B cell (primary cell): Measurements from ENCODE around the gene GHR. TPM values are rescaled to one million over a fixed set of nuclear protein-coding genes. Genes with fewer than 3 reads are reported as not detected.
"Not testable (repeated sequence)": the region's sequence is repeated elsewhere in the genome, so short reads cannot be mapped to it uniquely, and the experiment has no call there.

Experiments used
- ATAC-seq: fragments of 200-7000 bp; cut with Tn5 transposase; one replicate; pipeline ENCODE4 v1.10.0; 2021; ENCODE audit warnings: low read depth, mild to moderate bottlenecking, moderate number of reproducible peaks, moderate library complexity
- CTCF ChIA-PET: fragments of 350-600 bp; sonication (Branson Sonifier 250); formaldehyde crosslinking; loops from one replicate; lab custom pipeline; 2021; ENCODE audit warnings: antibody characterized with exemption, inconsistent platforms; lab: Charles Lee
- POLR2A ChIA-PET: fragments of 350-600 bp; sonication (Branson Sonifier 250); formaldehyde crosslinking; loops from one replicate; lab custom pipeline; 2021; ENCODE audit warnings: antibody characterized with exemption; lab: Charles Lee
- DNase-seq: peaks from one replicate; pipeline ENCODE4 v3.0.0; 2013
- H2AFZ ChIP-seq: 2 replicates; pipeline ENCODE4 v1.6.1; 2012; ENCODE audit warnings: mild to moderate bottlenecking, low read depth, low read length; ENCODE audit not compliant: insufficient read depth, poor library complexity, severe bottlenecking
- H3K27ac ChIP-seq, 2 donors: 1 replicate in 1 of 2; 2 replicates in 1 of 2; pipeline ENCODE4 v1.5.1; 2012 to 2013; ENCODE audit warnings: low read length in 2 of 2, mild to moderate bottlenecking in 2 of 2, moderate library complexity in 1 of 2
- H3K27me3 ChIP-seq, 4 experiments: fragments of 200-600 bp in 1 of 4; sonication (generic) in 1 of 4; replicated peaks in 1 of 4; 1 replicate in 2 of 4; 2 replicates in 2 of 4; pipeline versions ENCODE4 v1.6.1 to v1.7.0; 2013 to 2016; ENCODE audit warnings: low read length in 3 of 4, mild to moderate bottlenecking in 2 of 4, mixed read lengths in 1 of 4, moderate library complexity in 1 of 4; ENCODE audit not compliant: insufficient read depth in 4 of 4, control insufficient read depth in 3 of 4; ENCODE audit errors: control extremely low read depth in 1 of 4
- H3K36me3 ChIP-seq, 2 experiments: replicated peaks in 1 of 2; 1 replicate in 1 of 2; 2 replicates in 1 of 2; pipeline versions ENCODE4 v1.6.1 to v1.7.1; 2013; ENCODE audit warnings: low read length in 1 of 2; ENCODE audit not compliant: insufficient read depth in 2 of 2, control insufficient read depth in 1 of 2; ENCODE audit errors: control extremely low read depth in 1 of 2, extremely low read depth in 1 of 2
- H3K4me1 ChIP-seq, 2 donors: fragments of 200-600 bp in 1 of 2; sonication (generic) in 1 of 2; 1 replicate in 1 of 2; 2 replicates in 1 of 2; pipeline versions ENCODE4 v1.5.1 to v1.6.1; 2013 to 2017; ENCODE audit warnings: low read length in 2 of 2; ENCODE audit not compliant: control insufficient read depth in 2 of 2, insufficient read depth in 2 of 2
- H3K4me2 ChIP-seq: replicated peaks from 2 replicates; pipeline ENCODE3; 2012; ENCODE audit warnings: mild to moderate bottlenecking, low read depth, low read length; ENCODE audit not compliant: poor library complexity, severe bottlenecking
- H3K4me3 ChIP-seq, 5 experiments: fragments of 200-600 bp in 1 of 5; sonication (generic) in 1 of 5; 1 replicate in 3 of 5; 2 replicates in 2 of 5; pipeline versions ENCODE4 v1.5.1 to v1.7.0; 2011 to 2016; ENCODE audit warnings: low read length in 4 of 5, mild to moderate bottlenecking in 4 of 5, low read depth in 2 of 5, control low read depth in 1 of 5, moderate library complexity in 1 of 5; ENCODE audit not compliant: insufficient read depth in 1 of 5; ENCODE audit errors: control extremely low read depth in 1 of 5, extremely low read depth in 1 of 5
- H3K79me2 ChIP-seq: fragments of 200-600 bp; sonication (generic); one replicate; pipeline ENCODE4 v1.6.0; 2016; ENCODE audit warnings: low read length; ENCODE audit not compliant: control insufficient read depth, insufficient read depth
- H3K9ac ChIP-seq: fragments of 200-600 bp; sonication (generic); 2 replicates; pipeline ENCODE4 v1.6.1; 2017; ENCODE audit warnings: mild to moderate bottlenecking, low read length, moderate library complexity
- H3K9me3 ChIP-seq, 3 donors: one replicate each; pipeline versions ENCODE4 v1.6.1 to v1.7.1; 2013; ENCODE audit warnings: low read length in 2 of 3; ENCODE audit not compliant: control insufficient read depth in 2 of 3, insufficient read depth in 1 of 3; ENCODE audit errors: control extremely low read depth in 1 of 3
- H4K20me1 ChIP-seq: 2 replicates; pipeline ENCODE4 v1.6.0; 2012; ENCODE audit warnings: mild to moderate bottlenecking, low read length; ENCODE audit not compliant: insufficient read depth, control insufficient read depth, poor library complexity, severe bottlenecking
- H3K27ac Mint-ChIP-seq: one replicate; pipeline ENCODE4 v1.8.0; 2021; ENCODE audit warnings: mixed read lengths
- H3K27me3 Mint-ChIP-seq: one replicate; pipeline ENCODE4 v1.8.0; 2021; ENCODE audit warnings: mixed read lengths
- H3K4me1 Mint-ChIP-seq: one replicate; pipeline ENCODE4 v1.8.0; 2021; ENCODE audit warnings: mixed read lengths
- H3K4me3 Mint-ChIP-seq: one replicate; pipeline ENCODE4 v1.8.0; 2021; ENCODE audit warnings: mixed read lengths
- H3K9me3 Mint-ChIP-seq: one replicate; pipeline ENCODE4 v1.8.0; 2022; ENCODE audit warnings: mixed read lengths; ENCODE audit not compliant: insufficient read depth
- EZH2 ChIP-seq: IDR thresholded peaks from 2 replicates; pipeline ENCODE4 v1.6.1; 2012; ENCODE audit warnings: borderline replicate concordance, low read depth, mild to moderate bottlenecking, moderate library complexity, low read length; ENCODE audit not compliant: insufficient read depth, poor library complexity, severe bottlenecking
- WGBS: methylation state at CpG from one replicate; pipeline ENCODE4 v1.1.5; 2013; ENCODE audit warnings: missing lambda C conversion rate; ENCODE audit not compliant: insufficient coverage; 5-methylcytosine and 5-hydroxymethylcytosine counted together
- intact Hi-C: fragments of 100-400 bp; cut with micrococcal nuclease; formaldehyde crosslinking; loops from one replicate; pipeline ENCODE4 v1.10.0; 2022
- polyA plus RNA-seq: library from polyadenylated mRNA; depleted of rRNA; stranded (reverse); fragments of >200 nt; gene quantifications from 2 replicates; pipeline ENCODE4 v1.2.3, GENCODE V29; 2012
- total RNA-seq, 2 donors: library from RNA; stranded (reverse); fragments of 120-200 nt in 1 of 2; gene quantifications; 1 replicate in 1 of 2; 2 replicates in 1 of 2; pipeline versions ENCODE4 v1.2.3 to v1.2.4, GENCODE V29; 2013 to 2022
- TF ChIP-seq, protein P1 (sequence below): fragments of 200-600 bp; IDR thresholded peaks from one replicate; pipeline ENCODE4 v1.8.0; 2022; ENCODE audit warnings: antibody characterized with exemption, mild to moderate bottlenecking

Gene GHR
- total and polyA plus RNA-seq, 2 donors (not counting 1 experiment from before 2014, with no cell fraction given), result not detected

DNA sequence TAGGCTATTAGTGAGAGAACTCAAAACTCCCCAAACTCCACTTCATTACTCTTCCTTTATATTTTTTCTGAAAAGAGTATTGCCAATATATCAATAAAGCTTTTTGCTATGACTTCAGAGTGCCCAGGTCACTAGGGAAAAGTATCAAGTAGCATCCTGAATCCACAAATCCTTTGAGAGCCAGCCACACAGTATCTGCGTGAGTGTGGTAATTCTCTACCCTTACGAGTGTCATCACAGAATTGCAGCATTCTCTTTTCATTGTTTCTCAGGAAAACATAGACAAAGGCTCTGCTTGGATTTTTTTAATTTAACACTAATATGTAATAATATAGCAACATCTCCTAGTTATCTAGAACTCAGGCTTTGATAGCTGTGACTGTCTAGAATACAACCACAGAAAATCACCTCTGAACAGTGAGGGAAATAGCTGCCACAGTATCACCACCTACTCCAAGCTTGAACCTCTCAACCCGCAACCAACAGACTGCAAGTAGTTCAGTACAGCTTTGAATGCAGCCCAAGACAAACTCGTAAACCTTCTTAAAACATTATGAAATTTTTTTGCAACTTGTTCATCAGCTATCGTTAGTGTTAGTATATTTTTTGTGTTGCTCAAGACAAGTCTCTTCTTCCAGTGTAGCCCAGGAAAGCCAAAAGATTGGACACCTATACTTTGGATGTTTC is 254.1 kb downstream of the GHR start:
- no peak for DNase-seq
- WGBS, result no CpG with 5 or more reads among the region's 5 CpGs

DNA sequence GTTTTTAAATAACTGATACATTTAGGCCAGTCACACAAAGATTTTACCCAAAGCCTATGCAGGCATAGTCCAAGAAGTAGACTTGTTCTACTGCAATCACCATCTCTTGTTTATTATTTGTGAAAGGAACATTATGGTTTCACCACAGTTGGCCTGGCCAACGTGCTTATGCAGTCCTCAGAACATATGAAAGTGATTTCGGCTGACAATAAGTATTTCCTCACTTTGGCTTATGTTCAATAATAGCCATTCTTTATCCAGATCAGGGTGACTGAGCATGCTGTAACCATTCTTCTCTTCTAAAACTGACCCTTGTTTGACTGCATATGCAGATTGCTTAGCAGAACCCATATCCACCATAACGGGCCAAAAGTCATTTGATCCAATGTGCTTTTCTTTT is 256.8 kb downstream of the GHR start:
- no peaks in the 10 kb centered on the region for H3K79me2 ChIP-seq
- H3K4me3 ChIP-seq, result no peak overlapping the region
- no peak overlapping the region for H2AFZ ChIP-seq
- ChIA-PET CTCF (no interaction called here), POLR2A (no interaction called here)
- no peaks in the 10 kb centered on the region for H3K27me3 ChIP-seq
- Mint-ChIP-seq H3K27ac (no peak overlapping the region), H3K4me3 (no peak overlapping the region), H3K9me3 (no peaks in the 10 kb centered on the region), H3K4me1 (no peaks in the 10 kb centered on the region), H3K27me3 (no peaks in the 10 kb centered on the region)
- no peak for TF ChIP-seq EZH2
- TF ChIP-seq, protein P1, sequence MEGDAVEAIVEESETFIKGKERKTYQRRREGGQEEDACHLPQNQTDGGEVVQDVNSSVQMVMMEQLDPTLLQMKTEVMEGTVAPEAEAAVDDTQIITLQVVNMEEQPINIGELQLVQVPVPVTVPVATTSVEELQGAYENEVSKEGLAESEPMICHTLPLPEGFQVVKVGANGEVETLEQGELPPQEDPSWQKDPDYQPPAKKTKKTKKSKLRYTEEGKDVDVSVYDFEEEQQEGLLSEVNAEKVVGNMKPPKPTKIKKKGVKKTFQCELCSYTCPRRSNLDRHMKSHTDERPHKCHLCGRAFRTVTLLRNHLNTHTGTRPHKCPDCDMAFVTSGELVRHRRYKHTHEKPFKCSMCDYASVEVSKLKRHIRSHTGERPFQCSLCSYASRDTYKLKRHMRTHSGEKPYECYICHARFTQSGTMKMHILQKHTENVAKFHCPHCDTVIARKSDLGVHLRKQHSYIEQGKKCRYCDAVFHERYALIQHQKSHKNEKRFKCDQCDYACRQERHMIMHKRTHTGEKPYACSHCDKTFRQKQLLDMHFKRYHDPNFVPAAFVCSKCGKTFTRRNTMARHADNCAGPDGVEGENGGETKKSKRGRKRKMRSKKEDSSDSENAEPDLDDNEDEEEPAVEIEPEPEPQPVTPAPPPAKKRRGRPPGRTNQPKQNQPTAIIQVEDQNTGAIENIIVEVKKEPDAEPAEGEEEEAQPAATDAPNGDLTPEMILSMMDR, result no peak
- H3K9me3 ChIP-seq, result peaks cover 0 to 5% (median 5%) of the 10 kb centered on the region in 3 donors
- H3K27ac ChIP-seq, result no peak overlapping the region
- WGBS, result 79% methylated on average over 2 of the region's 3 CpGs
- H4K20me1 ChIP-seq, result no peaks in the 10 kb centered on the region
- H3K4me2 ChIP-seq, result no peak overlapping the region
- no peak overlapping the region for H3K9ac ChIP-seq
- DNase-seq (no peak), ATAC-seq (no peak)
- H3K36me3 ChIP-seq, result no peaks in the 10 kb centered on the region
- H3K4me1 ChIP-seq, result no peaks in the 10 kb centered on the region
- intact Hi-C loops, result no loop called here

More for the DNA sequence above, 254.1 kb downstream of the GHR start:
- no peak overlapping the region for H3K4me3 Mint-ChIP-seq
- H3K4me3 ChIP-seq, result no peak overlapping the region
- no peaks in the 10 kb centered on the region for H3K27me3 ChIP-seq
- H3K9me3 Mint-ChIP-seq, result peaks cover 4% of the 10 kb centered on the region
- intact Hi-C loops, result no loop called here
- TF ChIP-seq, protein P1, result no peak
- no peak for TF ChIP-seq EZH2
- H3K4me1 ChIP-seq, result no peaks in the 10 kb centered on the region
- H3K4me2 ChIP-seq, result no peak overlapping the region
- no peaks in the 10 kb centered on the region for H3K36me3 ChIP-seq
- no peak overlapping the region for H3K27ac ChIP-seq
- no peak overlapping the region for H3K27ac Mint-ChIP-seq
- no peak overlapping the region for H3K9ac ChIP-seq
- no peaks in the 10 kb centered on the region for H3K79me2 ChIP-seq
- H3K27me3 Mint-ChIP-seq, result no peaks in the 10 kb centered on the region
- H3K9me3 ChIP-seq, result peaks cover 0 to 2% (median 0%) of the 10 kb centered on the region in 3 donors
- H4K20me1 ChIP-seq, result no peaks in the 10 kb centered on the region
- ChIA-PET CTCF (interaction anchor here (0.8 to 1.0 kb wide), 2 partner anchors 88 to 94 kb away, joined by 3 to 4 read pairs; no protein-coding TSS in a partner anchor), POLR2A (no interaction called here)
- no peak for ATAC-seq
- H3K4me1 Mint-ChIP-seq, result no peaks in the 10 kb centered on the region
- no peak overlapping the region for H2AFZ ChIP-seq

DNA sequence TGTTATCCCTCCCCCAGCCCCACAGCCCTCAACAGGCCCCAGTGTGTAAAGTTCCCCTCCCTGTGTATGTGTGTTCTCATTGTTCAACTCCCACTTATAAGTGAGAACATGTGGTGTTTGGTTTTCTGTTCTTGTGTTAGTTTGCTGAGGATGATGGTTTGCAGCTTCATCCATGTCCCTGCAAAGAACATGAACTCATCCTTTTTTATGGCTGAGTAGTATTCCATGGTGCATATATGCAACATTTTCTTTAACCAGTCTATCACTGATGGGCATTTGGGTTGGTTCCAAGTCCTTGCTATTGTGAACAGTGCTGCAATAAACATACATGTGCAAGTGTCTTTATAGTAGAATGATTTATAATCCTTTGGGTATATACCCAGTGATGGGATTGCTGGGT is 261.8 kb downstream of the GHR start:
- H3K4me1 ChIP-seq, H3K4me1 Mint-ChIP-seq, H3K36me3 ChIP-seq, H3K27me3 Mint-ChIP-seq, H3K4me3 Mint-ChIP-seq, POLR2A ChIA-PET, H3K79me2 ChIP-seq, intact Hi-C loops, CTCF ChIA-PET, H2AFZ ChIP-seq, H3K9me3 ChIP-seq, ATAC-seq, H3K9ac ChIP-seq, DNase-seq, H3K4me3 ChIP-seq, H3K4me2 ChIP-seq, H3K9me3 Mint-ChIP-seq, H3K27me3 ChIP-seq, H3K27ac Mint-ChIP-seq, H4K20me1 ChIP-seq, H3K27ac ChIP-seq: not testable (repeated sequence)
